NCI-H1048 (cell line): Measurements from ENCODE around the gene ASTN2.

ENCODE experiments used
- DNase-seq: peaks from one replicate; lab custom pipeline; 2025; lab: John Stamatoyannopoulos, UW

ASTN2 gene

DNA sequence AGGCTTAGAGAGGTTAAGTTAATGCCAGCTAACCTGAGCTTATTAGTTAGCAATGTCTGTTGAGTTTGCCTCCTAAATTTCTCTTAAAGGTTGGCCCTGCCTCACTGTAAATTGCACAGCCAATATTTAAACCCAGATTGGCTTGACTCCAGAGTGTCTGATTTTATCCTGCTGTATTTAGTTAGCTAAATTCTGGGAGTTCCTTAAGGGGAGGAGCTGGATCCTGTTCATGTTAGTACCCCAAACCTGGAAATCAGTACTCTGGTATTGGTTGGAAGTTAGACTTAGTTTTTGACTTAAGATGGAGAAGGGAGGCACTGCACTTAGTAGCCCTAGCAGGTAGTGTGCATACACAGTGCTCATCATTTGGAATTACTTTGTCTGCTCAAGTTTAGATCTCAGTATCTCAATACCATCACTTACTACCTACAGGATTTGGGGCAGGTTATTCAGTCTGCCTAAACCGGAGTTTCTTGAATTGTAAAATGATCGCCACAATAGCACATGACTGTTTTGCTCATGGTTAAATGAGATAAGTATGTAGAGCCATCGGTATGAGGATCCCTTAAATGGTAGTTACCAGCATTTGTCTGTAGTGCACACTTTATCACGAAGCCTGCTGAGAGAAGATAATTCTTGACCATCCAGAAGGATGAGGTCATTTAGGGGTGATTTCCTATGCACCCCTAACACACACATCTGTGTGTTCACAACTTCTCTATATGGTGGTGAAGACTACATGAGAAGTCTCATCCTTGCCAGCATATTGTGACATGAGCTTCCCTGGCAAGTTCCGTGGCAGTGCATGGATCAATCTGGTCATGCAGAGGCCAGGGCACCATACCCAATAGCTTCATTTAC lies 992.5 kb downstream of the ASTN2 start:
- DNase-seq, result no peak

GRCh38 chr9:116420993-116421538 lies 993.8 kb downstream of the ASTN2 start:
- DNase-seq, result no peak

- no peak for DNase-seq
These were observed 995.7 kb downstream of the ASTN2 start for GRCh38 chr9:116419181-116419580.

DNA sequence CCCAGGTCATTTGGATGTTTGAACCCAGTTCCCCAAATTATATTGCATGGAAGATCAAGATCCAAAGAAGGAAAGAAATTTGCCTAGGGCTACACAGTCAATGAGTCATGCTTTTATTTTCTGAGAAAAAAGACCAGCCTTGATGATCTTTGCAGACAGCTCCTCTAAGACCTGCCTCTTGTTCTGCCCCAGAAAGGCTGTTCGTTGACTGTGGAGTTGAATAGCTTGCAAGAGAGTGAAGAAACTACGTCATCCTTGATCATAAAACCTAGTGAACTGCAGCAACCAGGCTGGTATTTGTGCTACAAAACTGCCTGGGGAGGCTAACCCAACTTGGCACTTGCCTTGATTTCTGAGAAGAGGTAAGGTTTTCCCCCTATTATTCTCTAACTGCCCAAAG lies 997.4 kb downstream of the ASTN2 start:
- no peak for DNase-seq

DNA sequence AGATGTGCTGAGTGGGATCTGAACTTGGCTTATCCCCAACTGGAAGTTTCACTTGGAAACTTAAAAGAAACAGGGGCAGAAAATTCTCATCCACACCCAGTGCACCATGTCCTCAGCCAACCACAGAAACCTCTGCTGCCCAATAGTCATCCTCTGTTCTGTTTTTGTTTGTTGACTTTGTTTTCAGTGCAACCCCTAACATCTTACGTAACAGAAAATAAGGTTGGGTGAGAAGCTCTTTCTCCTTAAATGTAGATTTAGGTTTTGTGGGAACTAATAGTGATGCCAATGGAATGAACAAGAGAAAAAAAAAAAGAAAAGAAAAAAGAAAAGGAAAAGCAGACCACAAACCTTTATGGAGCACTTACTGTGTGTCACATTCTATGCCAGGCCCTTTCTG lies 998.4 kb downstream of the ASTN2 start:
- DNase-seq, result no peak

- no peak for DNase-seq
These were observed 1000.5 kb downstream of the ASTN2 start for GRCh38 chr9:116414374-116414773.

GRCh38 chr9:116411506-116411905 lies 1003.4 kb downstream of the ASTN2 start:
- DNase-seq, result no peak

DNA sequence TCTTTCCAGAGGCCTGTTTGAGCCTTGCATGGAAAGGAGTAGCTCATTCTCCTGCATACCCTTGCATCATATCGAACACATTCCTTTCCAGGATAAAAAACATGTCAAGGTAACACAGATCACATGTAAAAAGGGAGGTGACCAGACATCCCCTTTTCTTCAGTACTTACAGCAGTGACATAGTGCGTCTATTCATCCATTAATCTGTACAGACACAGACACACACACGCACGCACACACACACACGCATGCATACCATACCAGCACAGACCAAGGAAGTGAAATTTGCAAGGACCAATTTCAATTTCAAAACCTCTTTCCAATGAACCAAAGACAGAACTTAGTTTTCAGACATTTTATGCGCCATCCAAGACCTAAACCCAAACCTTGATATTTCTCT lies 1005.2 kb downstream of the ASTN2 start:
- no peak for DNase-seq

- DNase-seq, result no peak
These were observed 1005.7 kb downstream of the ASTN2 start for GRCh38 chr9:116409129-116409528.

DNA sequence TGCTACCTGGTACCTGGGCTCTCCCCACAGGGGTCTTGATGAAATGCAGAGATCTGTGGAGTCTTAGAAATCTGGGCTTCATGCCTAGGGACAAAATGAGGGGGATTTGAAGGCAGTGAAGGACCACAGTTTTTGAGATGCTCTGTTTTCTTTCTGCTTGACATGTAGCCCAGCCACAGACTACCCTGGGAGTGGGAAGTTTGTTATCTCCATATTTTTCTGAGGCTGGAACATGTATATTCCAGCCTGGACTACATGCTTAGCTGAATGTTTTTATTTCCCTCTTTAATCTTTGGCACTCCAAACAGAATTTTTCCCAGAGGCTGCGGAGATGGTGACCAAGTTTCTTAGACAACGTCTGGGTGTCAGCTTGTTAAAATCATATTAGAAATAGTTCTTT lies 1008.4 kb downstream of the ASTN2 start:
- DNase-seq, result no peak

DNA sequence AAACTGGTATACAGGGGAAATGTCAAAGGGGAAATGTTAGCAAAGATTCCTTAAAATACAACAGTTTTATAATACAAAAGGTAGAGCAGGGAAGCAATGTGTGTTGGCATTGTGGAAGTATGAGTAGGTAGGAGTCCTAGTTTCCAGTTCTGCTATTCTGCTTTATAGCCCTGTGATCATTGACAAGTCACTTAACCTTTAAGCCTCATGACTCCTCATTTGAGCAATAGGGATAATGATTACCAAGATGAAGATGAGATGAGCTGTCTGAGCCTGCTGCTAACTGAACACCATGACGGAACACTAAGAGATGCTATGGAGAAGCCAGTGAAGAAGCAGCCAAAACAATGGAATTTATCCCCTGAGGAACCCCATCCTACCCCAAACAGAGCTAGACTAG lies 1009.5 kb downstream of the ASTN2 start:
- no peak for DNase-seq

- DNase-seq, result no peak
These were observed 1010.6 kb downstream of the ASTN2 start for GRCh38 chr9:116404228-116404627.

- no peak for DNase-seq
These were observed 1011.7 kb downstream of the ASTN2 start for GRCh38 chr9:116403171-116403570.

DNA sequence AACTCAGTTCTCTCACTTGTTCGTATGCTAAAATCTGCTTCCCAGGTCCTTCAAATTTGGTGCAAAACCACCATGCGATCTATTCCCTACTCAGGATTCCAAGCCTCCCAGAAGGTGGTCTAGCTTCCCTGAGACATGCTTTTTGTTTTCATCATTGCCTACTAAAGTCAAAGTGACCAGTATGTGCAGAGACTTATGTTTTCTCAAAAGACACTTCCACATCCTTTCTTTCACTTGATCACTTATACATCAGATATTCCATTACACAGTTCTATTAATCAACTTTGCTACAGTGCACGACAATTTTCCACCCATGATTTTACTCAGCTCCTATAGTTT lies 1019.2 kb downstream of the ASTN2 start:
- DNase-seq, result no peak

GRCh38 chr9:116394894-116395698 lies 1019.8 kb downstream of the ASTN2 start:
- DNase-seq, result no peak

DNA sequence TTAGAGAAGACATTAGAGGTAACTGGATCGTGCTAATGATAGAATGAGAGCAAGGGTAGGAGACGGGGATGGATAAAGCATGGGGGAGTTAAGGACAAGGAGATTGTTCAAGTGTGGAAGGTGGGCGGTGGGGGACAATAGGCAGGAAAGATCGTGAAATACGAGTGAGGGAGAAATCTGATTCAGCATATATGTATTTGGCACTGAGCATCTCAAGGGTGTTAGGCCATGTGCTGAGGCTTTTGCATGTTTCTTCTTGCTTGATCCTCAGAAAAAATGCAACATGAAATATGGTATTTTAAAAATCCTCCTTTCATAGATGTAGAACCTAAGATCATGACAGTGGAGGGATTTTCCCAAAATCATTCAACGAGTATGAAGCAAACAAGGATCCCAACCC lies 1020.8 kb downstream of the ASTN2 start:
- DNase-seq, result no peak

GRCh38 chr9:116393198-116393597 lies 1021.7 kb downstream of the ASTN2 start:
- no peak for DNase-seq

- DNase-seq, result no peak
These were observed 1023.5 kb downstream of the ASTN2 start for GRCh38 chr9:116391306-116391900.

- DNase-seq, result no peak
These were observed 1024.3 kb downstream of the ASTN2 start for GRCh38 chr9:116390303-116391228.

- DNase-seq, result no peak
These were observed 1025.1 kb downstream of the ASTN2 start for GRCh38 chr9:116389541-116390302.
